ENCODE results near the gene NT5DC2.

Gene NT5DC2

GRCh38 chr3:52509753-52510328 lies 23.8 kb downstream of the NT5DC2 start:
- no peak for DNase-seq

GRCh38 chr3:52507359-52507758 lies 26.3 kb downstream of the NT5DC2 start:
- peak; percentile 14 for DNase-seq

GRCh38 chr3:52506266-52506966 lies 27.2 kb downstream of the NT5DC2 start:
- DNase-seq = no peak

- no peak for DNase-seq
These were observed 28.7 kb downstream of the NT5DC2 start for GRCh38 chr3:52504977-52505376.

GRCh38 chr3:52503788-52504424 lies 29.8 kb downstream of the NT5DC2 start:
- no peak for DNase-seq

GRCh38 chr3:52502808-52503350 lies 30.8 kb downstream of the NT5DC2 start:
- no peak for DNase-seq

- DNase-seq = no peak
These were observed 31.7 kb downstream of the NT5DC2 start for GRCh38 chr3:52502001-52502400.

GRCh38 chr3:52501046-52501445 lies 32.6 kb downstream of the NT5DC2 start:
- no peak for DNase-seq

GRCh38 chr3:52498137-52499054 lies 35.3 kb downstream of the NT5DC2 start:
- peak; percentile 39 for DNase-seq

- DNase-seq = peak; percentile 13
These were observed 37.7 kb downstream of the NT5DC2 start for GRCh38 chr3:52495777-52496602.

- DNase-seq = no peak
These were observed 38.7 kb downstream of the NT5DC2 start, which contains the start of gene STAB1 for GRCh38 chr3:52494886-52495495. Gene STAB1, plus strand, starts transcription at chr3:52495338. Its CDS starts 76 bp downstream, at chr3:52495414.

- DNase-seq = no peak
These were observed 39.2 kb downstream of the NT5DC2 start for GRCh38 chr3:52494445-52494844.

- DNase-seq = no peak
These were observed 40.2 kb downstream of the NT5DC2 start for GRCh38 chr3:52493232-52494017.

- no peak for DNase-seq
These were observed 41.6 kb downstream of the NT5DC2 start for GRCh38 chr3:52492059-52492458.

GRCh38 chr3:52490939-52491526 lies 42.6 kb downstream of the NT5DC2 start:
- DNase-seq = no peak

GRCh38 chr3:52490035-52490938 lies 43.4 kb downstream of the NT5DC2 start:
- no peak for DNase-seq

GRCh38 chr3:52489453-52489852 lies 44.2 kb downstream of the NT5DC2 start:
- DNase-seq = no peak

- no peak for DNase-seq
These were observed 44.9 kb downstream of the NT5DC2 start for GRCh38 chr3:52488746-52489145.

All from fibroblast of skin of abdomen (primary cell).